Gastrocnemius medialis (tissue), 4 donors: ENCODE data around the gene CA10. TPM values are rescaled to one million over a fixed set of nuclear protein-coding genes. Genes with fewer than 3 reads are reported as not detected.

Experiments used
- ATAC-seq, 2 donors: fragments of 150-250 bp; one replicate each; pipeline ENCODE4 v1.9.1; 2016
- DNase-seq, 2 donors: peaks; one replicate each; pipeline ENCODE4 v3.0.0-alpha.2; 2019
- H3K27ac ChIP-seq, 4 donors: fragments of 200-600 bp; sonication (generic); 1 replicate in 1 of 4; 2 replicates in 3 of 4; pipeline ENCODE4 v1.5.1; 2016 to 2018; ENCODE audit warnings: mild to moderate bottlenecking in 2 of 4, moderate library complexity in 1 of 4
- H3K27me3 ChIP-seq, 3 donors: fragments of 200-600 bp; sonication (generic) in 2 of 3; 1 replicate in 1 of 3; 2 replicates in 2 of 3; pipeline versions ENCODE4 v1.5.1 to v1.6.0; 2016 to 2019; ENCODE audit warnings: mild to moderate bottlenecking in 1 of 3, moderate library complexity in 1 of 3
- H3K36me3 ChIP-seq, 2 donors: fragments of 200-600 bp; sonication (generic) in 1 of 2; one replicate each; pipeline ENCODE4 v1.5.1; 2017 to 2018
- H3K4me1 ChIP-seq, 2 donors: fragments of 200-600 bp; sonication (generic) in 1 of 2; one replicate each; pipeline ENCODE4 v1.5.1; 2016 to 2017; ENCODE audit warnings: mild to moderate bottlenecking in 2 of 2
- H3K4me3 ChIP-seq, 4 donors: fragments of 200-600 bp; sonication (generic) in 3 of 4; 1 replicate in 1 of 4; 2 replicates in 3 of 4; pipeline ENCODE4 v1.5.1; 2016 to 2019; ENCODE audit warnings: mild to moderate bottlenecking in 2 of 4
- H3K9me3 ChIP-seq, 3 donors: fragments of 200-600 bp; sonication (generic) in 2 of 3; 1 replicate in 1 of 3; 2 replicates in 2 of 3; pipeline ENCODE4 v1.5.1; 2016 to 2019
- CTCF ChIP-seq, 5 experiments: fragments of 450-650 bp in 3 of 5; fragments of 200-600 bp in 2 of 5; sonication (generic) in 2 of 5; IDR thresholded peaks in 4 of 5; conservative IDR thresholded peaks in 1 of 5; 1 replicate in 4 of 5; 2 replicates in 1 of 5; pipeline ENCODE4 v1.5.1; 2016 to 2019; ENCODE audit warnings: antibody characterized with exemption in 5 of 5, mild to moderate bottlenecking in 3 of 5, moderate library complexity in 3 of 5
- POLR2A ChIP-seq, 2 donors: fragments of 450-650 bp; IDR thresholded peaks; one replicate each; pipeline ENCODE4 v1.6.1; 2017; ENCODE audit warnings: antibody characterized with exemption in 2 of 2, mild to moderate bottlenecking in 2 of 2, moderate library complexity in 2 of 2
- in situ Hi-C, 4 donors: fragments of 200-750 bp; cut with MboI; loops; one replicate each; pipeline versions ENCODE4 v1.15.0 to v1.8.0; 2017; ENCODE audit warnings: low sequenced_read_pairs in 4 of 4
- intact Hi-C: fragments of 100-400 bp; cut with DNase I; formaldehyde crosslinking; loops from one replicate; pipeline ENCODE4 v1.15.1; 2023; ENCODE audit warnings: low total_unique reads
- total RNA-seq, 4 donors: library from RNA; depleted of rRNA; stranded (reverse); fragments of >200 nt; gene quantifications; one replicate each; pipeline versions ENCODE4 v1.1.0 to v1.2.3, GENCODE V29; 2016

Gene CA10
- total RNA-seq, 4 donors from 2014 or later, result not detected

- DNase-seq (no peak), ATAC-seq (no peak)
- intact Hi-C loops, result no loop called here
- H3K27ac ChIP-seq, result no peak overlapping the region
- no peak overlapping the region for H3K4me3 ChIP-seq
- no peaks in the 10 kb centered on the region for H3K9me3 ChIP-seq
- peaks cover 0 to 6% of the 10 kb centered on the region in 2 donors for H3K4me1 ChIP-seq
- in situ Hi-C loops, result no loop called here
- H3K36me3 ChIP-seq, result no peaks in the 10 kb centered on the region
- no peaks in the 10 kb centered on the region for H3K27me3 ChIP-seq
- no peak for TF ChIP-seq POLR2A (IDR thresholded peaks at IDR 0.05)
- TF ChIP-seq CTCF (IDR thresholded peaks at IDR 0.05 in 4 of 5, conservative IDR thresholded peaks at IDR 0.05 in 1 of 5), result no peak
Measured at GRCh38 chr17:51699303-51699702, 459.2 kb downstream of the CA10 start.

- H3K27me3 ChIP-seq, result no peaks in the 10 kb centered on the region
- no peak overlapping the region for H3K27ac ChIP-seq
- H3K36me3 ChIP-seq, result no peaks in the 10 kb centered on the region
- intact Hi-C loops, result no loop called here
- no peak for TF ChIP-seq POLR2A (IDR thresholded peaks at IDR 0.05)
- H3K4me1 ChIP-seq, result no peaks in the 10 kb centered on the region
- in situ Hi-C loops, result no loop called here
- no peaks in the 10 kb centered on the region for H3K9me3 ChIP-seq
- DNase-seq, result no peak
- no peak for ATAC-seq
- no peak overlapping the region for H3K4me3 ChIP-seq
Measured at GRCh38 chr17:51692917-51693316, 465.6 kb downstream of the CA10 start.

- Histone ChIP-seq H3K27me3 (no peaks in the 10 kb centered on the region), H3K36me3 (no peaks in the 10 kb centered on the region), H3K4me1 (peaks cover 0 to 5% of the 10 kb centered on the region in 2 donors), H3K27ac (no peak overlapping the region), H3K4me3 (no peak overlapping the region), H3K9me3 (no peaks in the 10 kb centered on the region)
- intact Hi-C loops (no loop called here), in situ Hi-C loops (no loop called here)
- no peak for ATAC-seq
- DNase-seq, result no peak
- TF ChIP-seq POLR2A (IDR thresholded peaks at IDR 0.05) (no peak), CTCF (IDR thresholded peaks at IDR 0.05 in 4 of 5, conservative IDR thresholded peaks at IDR 0.05 in 1 of 5) (no peak)
Measured at GRCh38 chr17:51687887-51688286, 470.6 kb downstream of the CA10 start.

GRCh38 chr17:51685287-51685909 lies 473.1 kb downstream of the CA10 start:
- in situ Hi-C loops (no loop called here), intact Hi-C loops (no loop called here)
- ATAC-seq (no peak), DNase-seq (no peak)
- no peaks in the 10 kb centered on the region for H3K27me3 ChIP-seq
- H3K4me3 ChIP-seq, result no peak overlapping the region
- H3K9me3 ChIP-seq, result no peaks in the 10 kb centered on the region
- no peak for TF ChIP-seq CTCF (IDR thresholded peaks at IDR 0.05 in 4 of 5, conservative IDR thresholded peaks at IDR 0.05 in 1 of 5)
- no peak for TF ChIP-seq POLR2A (IDR thresholded peaks at IDR 0.05)
- no peak overlapping the region for H3K27ac ChIP-seq
- peaks cover 0 to 5% of the 10 kb centered on the region in 2 donors for H3K4me1 ChIP-seq
- no peaks in the 10 kb centered on the region for H3K36me3 ChIP-seq

- intact Hi-C loops (no loop called here), in situ Hi-C loops (no loop called here)
- TF ChIP-seq CTCF (IDR thresholded peaks at IDR 0.05 in 4 of 5, conservative IDR thresholded peaks at IDR 0.05 in 1 of 5) (no peak), POLR2A (IDR thresholded peaks at IDR 0.05) (no peak)
- Histone ChIP-seq H3K36me3 (no peaks in the 10 kb centered on the region), H3K9me3 (no peaks in the 10 kb centered on the region), H3K27me3 (no peaks in the 10 kb centered on the region), H3K27ac (no peak overlapping the region), H3K4me1 (peaks cover 0 to 5% of the 10 kb centered on the region in 2 donors), H3K4me3 (no peak overlapping the region)
- DNase-seq (no peak), ATAC-seq (no peak)
Measured at GRCh38 chr17:51684214-51684613, 474.3 kb downstream of the CA10 start.
